ENCODE measurements around the gene TGFBI.
A peak's percentile ranks its signal among the peaks of the same experiment; 100 is the strongest.

Gene TGFBI

DNA sequence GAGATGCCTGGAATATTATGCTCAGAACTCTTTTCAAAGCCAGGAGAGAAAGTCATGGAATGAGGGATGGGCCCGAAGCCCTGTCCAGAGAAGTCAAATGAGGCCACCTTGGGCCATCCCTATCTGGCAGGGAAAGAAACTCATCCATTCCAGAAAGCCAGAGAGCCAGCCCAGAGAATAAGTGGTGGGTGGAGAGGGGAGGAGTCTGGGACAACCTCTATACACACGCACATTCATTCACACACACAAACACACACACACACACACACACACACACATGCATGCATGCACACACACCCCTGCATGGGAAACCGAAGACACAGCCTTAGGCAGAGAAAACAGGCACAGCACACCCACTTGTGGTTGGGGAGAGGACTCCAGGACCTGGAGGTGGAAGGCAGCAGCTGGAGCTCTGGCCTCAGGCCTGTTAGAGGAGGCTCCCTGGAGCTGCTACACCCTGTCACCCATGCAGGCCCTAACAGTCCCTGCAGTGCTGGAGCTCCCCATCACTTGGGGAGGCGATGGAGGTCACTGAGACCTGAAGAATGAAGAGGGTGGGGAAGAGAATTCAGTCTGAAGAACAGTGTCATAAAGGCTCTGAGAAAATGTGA is 38.0 kb downstream of the TGFBI start:
- DNase-seq: peak; percentile 14

DNA sequence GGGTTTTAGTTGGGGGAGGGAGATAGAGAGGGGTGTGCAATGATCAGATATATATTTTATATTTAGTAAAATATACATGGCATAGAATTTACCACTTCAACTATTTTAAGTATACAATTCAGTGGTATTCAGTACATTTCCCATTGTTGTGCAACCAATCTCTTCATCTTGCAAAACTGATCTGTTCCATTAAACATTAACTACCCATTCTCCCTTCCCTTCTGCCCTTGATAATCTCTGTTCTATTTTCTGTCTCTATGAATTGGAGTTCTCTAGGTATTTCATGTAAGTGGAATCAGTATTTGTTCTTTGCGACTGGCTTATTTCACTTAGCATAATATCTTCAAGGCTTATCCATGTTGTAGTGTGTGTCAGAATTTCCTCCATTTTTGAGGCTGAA is 38.6 kb downstream of the TGFBI start:
- no peak for DNase-seq

DNA sequence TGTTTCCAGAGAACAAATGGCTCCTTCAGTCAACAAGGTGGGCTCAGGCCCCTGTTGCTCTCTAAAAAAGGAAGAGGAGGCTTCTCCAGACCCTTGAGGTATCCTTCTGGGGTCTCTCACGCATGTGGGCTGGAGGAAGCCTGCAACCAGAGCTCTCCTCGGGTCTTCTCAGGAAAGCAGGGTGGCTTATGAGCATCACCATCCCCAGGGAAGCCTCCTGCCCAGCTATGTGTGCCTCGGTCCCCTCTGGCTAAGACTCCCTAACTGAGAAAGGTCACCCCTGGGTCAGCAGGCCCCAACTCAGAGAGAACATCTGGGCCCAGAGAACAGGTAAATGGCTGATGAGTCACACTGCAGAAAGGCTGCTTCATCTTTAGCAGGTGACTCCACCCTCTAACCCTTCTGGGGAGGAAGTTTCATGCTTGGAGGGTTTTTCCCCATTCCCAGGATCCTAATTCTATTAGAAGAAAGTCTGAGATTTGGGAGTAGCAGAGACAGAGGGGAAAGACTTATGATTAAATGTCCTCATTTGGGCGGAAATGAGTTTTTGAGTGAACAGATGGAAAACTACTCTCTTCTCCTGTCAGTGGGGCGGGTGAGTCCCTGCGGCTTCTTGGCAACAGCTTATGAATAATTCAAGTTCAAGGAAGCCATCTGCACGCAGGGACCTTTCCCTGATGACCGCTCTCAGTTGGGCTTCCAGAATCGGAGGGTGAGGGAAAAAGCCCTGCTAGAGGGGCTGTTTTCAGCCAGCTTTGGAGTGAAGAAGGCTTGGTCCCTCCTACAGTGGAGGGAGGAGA is 41.9 kb downstream of the TGFBI start:
- no peak for DNase-seq

DNA sequence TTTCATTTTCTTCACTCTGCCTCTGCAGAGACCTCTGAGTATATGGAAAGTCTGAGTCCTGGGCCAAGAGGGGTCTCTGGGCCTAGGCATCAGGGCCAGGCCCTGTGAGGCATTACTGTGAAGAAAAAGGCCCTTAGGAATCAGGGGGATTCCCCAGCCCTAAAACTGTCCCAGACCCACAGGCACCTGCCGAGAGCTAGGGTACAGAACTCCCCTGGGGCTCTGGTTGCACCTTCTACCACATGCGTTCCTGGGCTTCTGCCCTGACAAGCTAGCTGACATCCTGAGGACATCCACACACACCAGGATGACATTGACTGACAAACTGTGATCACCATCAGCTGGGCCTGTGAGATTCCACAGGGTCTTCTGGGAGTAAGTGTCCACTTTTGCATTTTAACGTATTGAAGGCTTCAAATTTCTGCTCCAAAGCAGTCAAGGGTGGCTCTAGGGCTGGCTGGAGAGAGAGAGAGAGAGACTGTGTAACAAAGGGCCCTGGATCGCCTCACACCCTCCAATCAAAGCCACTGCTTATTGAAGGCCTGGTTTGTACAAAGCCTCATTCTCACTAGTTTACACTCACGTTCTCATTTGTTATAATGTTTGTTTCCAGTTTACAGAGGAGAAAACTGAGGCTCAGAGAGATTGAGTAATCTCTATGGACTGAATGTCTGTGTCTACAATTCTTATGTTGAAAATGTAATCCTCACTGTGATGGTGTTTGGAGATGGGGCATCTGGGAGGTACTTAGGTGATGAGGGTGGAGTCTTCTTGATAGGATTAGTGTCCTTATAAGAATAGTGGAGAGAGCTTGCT is 45.1 kb downstream of the TGFBI start:
- no peak for DNase-seq

DNA sequence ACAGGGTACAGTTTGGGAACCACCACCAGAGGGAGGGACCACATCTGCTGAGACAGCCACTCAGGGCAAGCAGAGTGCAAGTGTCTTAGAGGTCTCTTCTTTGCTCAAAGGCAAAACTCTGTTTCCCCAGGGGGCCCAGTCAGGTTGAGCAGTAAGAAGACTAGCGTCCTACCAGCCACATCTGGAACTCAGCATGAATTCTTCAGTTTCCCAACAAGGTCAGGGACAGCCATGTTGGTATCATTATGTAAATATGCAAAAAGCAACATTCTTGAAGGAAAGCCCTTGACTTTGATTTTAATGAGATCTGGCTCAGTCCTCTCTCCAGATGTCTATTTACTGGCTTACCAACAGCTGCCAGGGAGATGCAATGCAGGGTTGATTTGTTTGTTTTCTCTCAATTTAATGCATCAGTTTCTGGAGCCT is 46.7 kb downstream of the TGFBI start:
- no peak for DNase-seq

DNA sequence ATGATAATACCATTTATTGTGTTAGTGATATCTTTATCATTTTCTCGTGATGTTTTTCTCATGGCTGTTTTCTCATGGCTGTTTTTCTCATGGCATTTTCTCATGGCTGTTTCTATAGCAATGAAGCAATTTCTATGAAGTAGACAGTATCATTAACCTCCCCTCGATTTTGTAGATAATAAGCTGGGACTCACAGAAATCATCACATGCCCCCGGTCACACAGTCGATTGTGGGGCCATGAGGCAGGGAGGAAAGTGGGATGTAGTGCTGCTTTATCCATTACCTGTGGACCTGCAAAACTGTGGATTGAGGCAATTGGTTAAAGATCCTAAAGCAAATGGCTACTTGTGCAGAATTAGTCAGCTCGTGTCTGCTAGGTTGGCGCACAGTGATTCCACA is 47.3 kb downstream of the TGFBI start:
- no peak for DNase-seq

DNA sequence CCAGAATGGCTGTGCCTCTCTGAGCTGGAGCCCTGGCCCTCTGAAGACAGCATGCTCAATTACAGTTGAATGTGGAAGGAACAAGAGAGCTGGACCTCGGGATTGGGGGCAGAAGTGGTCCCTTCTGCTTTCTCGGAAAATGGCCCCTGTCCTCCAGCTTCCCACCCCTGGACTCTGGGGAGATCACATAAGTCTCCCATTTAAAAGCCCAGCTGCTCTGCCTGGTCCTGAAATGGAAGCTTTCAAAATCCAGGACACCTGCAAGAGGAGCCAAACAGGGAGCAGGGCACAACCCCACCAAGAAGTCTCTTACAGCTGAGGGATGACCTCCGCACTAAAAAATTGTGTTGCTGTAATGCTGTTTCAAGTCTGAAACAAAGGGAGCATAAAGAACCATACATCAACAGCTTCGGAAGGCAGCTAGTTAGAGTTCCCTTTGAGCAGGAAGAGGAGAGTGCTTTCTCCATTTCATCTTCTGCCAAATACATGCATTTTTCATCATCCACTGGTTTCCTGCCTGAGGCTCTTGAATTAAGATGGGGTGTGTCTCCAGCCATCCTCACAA is 48.2 kb downstream of the TGFBI start:
- DNase-seq: no peak

DNA sequence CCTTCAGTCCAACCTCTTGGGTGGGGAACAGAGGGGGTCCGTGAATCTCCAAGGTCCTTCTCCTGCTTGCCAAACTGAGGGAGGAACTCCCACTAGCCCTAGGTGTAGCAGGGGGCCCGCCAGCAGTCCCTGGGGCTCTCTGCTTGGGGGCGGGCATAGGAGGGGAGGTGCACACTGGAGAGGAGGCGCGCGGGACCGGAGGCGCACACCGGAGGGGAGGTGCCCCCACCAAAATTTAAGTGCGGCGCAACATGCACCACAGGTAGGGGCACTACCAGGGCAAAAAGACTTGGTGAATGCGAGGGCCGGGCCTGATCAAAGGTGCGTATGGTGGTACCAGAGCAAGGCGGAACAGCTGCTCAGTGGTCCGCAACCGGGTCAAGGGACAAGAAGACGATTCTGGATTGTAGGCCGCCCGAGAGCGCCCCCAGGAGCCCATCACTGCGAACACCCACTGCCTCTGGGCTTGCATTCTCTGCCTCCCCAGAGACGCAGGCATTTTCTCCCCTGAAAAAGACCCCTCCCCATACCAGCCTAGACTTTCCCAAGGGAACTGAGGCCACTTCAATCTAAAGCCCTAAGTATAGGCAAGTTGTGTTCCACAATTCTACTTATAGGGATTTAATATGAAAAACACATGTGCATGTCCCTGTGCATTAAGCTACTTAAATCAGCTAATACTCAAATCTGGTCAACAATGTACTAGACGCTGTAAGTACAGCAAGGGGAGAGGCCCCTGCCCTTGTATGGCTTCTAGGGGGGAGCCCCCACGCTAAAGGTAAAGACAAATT is 50.6 kb downstream of the TGFBI start:
- DNase-seq: no peak

DNA sequence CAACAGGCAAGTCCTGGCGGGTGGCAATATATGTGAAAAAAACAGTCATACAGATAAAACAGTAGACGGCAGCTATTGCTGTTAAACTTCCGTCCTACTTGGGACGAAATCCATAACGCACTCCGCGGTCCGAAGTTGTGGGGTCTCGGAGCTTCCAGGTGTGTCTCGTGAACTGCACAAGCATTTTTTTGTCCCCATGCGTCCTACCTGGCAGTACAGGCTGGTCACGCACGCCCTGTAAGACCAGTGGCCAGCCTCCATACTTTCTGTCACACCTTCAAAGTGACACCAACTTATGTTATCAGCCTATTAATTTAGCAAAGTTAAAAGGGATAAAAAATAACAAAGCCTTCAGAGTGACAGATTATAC is 51.3 kb downstream of the TGFBI start:
- peak; percentile 24 for DNase-seq

DNA sequence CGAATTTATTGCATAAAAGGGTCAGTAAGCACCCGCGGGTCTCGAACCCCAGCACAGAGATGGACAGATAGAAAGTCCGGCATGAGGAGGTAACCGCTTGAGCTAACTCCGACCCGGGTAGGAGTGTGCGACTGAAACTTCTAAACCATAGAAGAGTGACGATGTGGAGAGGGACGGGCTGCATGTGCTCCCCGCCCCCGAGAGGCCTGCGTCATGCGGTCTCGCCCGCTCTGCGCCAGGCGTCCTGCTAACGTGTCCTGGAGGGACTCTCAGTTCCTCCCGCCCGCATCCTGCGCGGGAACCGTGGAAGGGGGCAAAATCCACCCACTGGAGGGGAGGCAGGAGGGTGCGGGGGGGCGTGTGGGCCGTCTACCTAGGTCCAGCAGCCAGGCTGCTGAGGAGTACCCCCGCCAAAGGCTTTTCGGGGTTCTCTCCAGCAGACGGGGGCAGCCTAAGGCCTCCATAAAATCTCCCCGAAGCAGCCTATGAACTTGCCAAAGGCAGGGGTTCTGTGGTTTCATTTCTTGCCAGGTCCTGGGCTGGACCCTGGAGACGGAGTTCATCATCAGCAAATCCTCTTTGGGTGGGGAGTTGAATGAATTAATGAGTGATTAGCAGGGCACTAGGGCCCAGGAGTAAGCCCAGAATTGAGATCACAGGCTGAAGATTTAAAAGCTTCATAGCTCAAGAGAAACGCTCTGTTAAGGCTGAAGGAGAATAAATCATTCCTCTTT is 51.9 kb downstream of the TGFBI start:
- DNase-seq: peak; percentile 87

DNA sequence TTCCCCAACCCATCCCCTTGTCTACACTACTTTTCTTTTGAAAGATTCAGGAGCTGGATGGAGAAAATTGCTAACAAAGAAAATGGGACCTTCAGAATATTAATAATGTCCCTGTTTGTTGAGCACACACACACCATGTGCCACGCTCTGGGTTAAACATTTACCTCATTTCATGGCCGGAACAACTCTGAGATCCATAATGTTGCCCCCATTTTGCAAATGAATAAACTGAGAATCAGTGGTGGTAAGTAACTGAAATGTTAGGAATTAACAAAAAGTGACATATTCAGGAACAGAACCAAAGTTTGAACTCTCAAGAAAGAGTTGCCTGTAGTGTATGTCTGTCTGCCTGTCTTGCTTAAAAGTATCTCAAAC is 52.4 kb downstream of the TGFBI start:
- no peak for DNase-seq

DNA sequence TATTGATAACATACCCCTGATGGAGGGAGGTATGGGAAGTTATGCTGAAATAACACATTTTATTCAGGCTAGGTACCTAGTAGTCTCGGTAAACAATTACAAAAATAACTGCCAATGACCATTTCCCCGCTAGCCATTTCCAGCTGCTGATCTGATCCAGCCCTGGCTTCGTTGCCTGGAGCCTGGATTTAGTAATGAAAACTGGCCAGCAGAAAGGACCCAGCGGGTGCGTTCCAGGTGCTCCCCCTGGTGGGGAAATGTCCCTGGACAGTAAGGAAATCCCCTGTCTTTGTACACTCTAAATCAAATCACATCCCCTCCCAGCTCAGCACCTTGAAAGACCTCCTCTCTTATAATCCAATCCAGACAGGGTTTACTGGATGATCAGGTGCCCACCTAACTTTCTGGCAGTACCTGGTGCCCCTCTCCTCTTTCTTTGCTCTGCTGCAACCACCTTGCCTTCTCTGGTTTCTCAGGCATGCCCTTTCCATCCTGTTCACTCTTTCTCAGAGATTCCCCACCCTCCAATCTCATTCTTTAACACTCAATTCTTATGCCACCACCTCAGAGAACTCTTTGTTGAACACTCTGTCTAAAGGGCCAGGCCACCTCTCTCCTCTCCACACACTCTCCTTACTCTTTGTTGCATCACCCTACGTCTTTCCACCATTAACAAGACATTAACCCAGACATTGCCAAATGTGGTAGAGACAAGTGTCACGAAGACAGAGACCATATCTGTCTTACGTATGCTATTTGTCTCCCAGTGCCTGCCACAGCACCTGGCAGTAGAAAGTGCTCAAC is 53.8 kb downstream of the TGFBI start:
- DNase-seq: peak; percentile 68

DNA sequence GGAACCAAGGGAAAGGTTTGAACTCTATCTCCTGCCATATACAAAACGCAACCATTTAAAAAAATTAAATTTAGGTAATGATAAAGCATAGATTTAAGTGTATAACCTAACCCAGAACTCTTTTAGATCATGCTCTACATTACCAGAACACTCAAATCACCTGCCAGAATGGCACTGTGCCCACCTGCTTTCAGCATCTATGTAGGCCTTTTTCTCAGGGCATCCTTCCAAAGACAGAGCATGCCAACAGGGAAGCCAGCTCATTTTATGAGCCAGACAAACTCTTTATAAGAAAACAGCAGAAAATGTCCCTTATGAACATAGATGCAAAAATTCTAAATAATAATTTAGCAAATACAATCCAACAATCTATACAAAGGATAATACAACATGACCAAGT is 55.9 kb downstream of the TGFBI start:
- DNase-seq: no peak

DNA sequence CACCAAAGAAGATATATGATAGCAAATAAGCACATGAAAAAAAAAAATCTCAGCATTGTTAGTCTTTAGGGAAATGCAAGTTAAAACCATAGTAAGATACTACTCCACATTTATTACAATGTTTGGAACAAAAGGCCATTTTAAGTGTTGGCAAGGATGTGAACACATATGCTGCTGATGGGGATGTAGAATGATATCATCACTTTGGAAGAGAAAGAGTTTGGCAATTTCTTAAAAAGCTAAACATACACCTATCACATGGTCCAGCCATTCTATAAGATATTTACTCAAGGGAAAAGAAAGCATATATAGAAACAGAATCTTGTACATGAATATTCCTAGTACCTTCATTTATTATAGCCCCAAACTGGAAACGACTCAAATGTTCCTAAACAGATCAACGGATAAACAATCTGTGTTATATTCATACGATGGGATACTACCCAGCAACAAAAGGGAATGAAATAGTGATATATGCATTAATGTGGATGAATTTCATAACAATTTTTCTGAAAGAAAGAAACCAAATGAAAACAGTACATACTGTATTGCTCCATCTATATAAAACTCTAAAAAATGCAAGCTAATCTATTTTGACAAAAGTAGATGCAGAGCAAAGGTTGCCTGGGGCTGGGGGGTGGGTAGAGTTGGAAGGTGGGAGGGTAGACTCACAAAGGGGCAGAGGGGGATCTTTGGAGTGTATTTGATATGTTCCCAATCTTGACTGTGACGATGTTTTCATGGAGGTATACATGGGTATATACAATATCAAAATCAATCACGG is 58.2 kb downstream of the TGFBI start:
- DNase-seq: no peak

DNA sequence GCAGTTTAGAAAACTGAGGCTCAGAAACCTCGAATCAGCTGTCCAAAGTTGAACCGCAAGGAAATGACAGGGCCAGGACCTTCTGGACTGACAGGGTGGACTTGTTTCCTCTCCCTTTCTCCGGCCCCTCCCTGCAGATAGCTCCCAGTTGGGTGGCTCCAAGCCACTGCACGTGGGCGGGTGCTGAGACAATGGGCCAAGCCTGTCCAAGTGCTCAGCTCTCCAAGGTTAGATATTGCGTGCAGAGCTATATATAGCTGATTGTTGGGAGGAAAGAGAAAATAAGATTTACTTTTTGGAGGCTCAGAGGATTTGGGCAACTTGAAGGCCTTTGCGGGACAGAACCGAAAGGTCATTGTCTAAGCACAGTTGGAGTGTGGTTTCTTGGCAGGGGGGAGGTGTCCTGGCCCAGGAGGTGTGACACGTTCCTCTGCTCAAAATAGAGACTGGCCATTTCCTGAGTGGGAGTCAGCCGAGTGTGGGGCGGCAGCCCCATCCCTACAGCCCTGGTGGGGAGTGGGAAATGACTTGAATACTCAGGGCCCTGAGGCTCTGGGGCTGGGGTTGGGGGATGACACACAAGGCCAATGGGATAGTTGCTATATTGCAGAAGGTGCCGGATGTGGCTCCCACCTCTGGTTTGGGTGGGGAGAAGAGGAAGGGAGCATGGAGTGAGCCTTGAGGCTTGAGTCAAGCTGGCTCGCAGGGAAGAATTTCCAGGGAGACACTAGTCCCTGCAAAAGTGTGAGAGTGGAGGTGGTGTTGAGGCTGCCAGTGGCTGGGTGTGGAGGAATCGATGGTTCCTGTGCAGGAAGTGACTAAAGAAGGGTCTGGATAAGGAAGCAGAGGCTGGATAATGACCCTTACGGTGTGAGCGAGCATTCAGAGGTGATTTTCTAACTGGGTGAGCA is 59.4 kb downstream of the TGFBI start:
- no peak for DNase-seq

DNA sequence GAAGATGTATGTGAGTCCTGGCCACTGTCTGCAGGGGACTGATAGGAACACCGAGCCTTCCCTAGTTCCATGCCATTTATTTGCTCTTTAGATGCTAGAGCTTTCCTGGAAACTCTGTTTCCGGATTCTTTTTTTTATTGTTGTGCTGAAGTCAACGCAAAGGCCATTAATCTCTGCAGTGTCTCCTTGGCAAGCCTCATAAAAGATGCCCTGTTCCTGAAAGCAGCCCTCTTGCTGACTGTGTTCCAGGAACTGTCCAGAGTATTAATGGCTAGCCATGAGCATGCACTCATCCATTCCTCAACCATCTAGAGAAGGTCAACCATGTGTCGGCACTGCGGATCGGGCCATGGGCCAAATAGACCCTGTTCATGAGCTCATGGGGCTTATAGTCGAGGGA is 61.0 kb downstream of the TGFBI start:
- no peak for DNase-seq

DNA sequence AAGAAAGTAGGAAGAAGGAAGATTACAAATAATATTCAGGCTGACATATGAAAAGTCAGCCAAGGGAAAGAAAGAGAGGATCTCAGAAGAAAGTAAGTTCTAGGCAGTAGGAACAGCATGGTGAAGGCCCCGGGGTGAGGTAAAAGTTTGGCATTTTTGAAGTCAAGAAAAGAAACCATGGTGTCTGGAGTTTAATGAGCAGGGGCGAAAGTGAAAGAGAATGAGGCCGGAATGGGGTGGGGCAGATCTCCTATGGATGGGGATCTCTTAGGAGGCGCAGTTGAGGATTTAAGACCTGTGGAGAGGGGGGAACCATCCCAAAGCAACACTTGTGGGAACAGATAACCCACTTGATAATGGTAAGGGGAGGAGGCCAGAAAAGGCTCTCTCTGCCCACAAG is 61.5 kb downstream of the TGFBI start:
- no peak for DNase-seq

DNA sequence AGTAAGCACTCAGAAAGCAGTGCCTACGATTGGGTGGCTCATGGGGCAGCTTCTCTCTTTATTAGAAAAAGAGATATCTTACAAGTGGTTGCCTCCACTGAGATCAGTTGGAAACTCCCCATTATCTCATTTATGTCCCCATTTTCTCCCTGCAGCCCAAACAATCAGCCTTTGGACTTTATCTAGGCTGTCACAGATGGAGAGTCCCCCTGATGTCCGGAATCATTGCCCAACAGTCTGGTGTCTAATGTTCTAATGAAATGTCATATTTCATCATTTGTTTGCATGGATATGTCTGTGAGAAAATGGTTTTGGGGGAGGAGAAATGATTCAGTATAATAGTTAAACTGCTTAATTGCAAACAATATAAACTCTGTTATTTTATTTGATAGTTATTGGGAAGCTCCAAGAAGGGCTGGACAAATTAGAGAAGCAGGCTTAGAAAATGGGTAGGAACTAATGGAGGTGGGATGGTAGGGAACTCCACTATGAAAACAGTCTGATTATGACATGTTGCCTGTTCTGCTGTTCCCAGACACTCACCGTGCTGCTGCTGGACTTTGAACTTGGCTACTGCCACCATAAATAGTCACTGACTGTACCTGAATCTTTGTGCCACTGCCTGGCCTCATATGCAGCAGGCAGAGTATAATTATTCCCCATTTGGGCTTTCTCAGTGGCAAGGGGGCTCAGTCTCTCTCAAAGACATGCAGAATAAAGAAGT is 65.6 kb downstream of the TGFBI start:
- peak; percentile 15 for DNase-seq

All from hematopoietic multipotent progenitor cell treated with erythropoietin and hydrocortisone succinate and interleukin-3 and kit ligand, for 4 days (in vitro differentiated cells).